Erythroblast (primary cell): ENCODE measurements around the gene LAMTOR5.

Source experiments
- GATA1 ChIP-seq: IDR thresholded peaks from 2 replicates; pipeline ENCODE4 v1.6.1; 2011; ENCODE audit warnings: low read depth, mild to moderate bottlenecking, control low read depth, low read length, moderate library complexity
- POLR2A ChIP-seq: IDR thresholded peaks from 2 replicates; pipeline ENCODE4 v1.6.1; 2011; ENCODE audit warnings: mild to moderate bottlenecking, low read length

DNA sequence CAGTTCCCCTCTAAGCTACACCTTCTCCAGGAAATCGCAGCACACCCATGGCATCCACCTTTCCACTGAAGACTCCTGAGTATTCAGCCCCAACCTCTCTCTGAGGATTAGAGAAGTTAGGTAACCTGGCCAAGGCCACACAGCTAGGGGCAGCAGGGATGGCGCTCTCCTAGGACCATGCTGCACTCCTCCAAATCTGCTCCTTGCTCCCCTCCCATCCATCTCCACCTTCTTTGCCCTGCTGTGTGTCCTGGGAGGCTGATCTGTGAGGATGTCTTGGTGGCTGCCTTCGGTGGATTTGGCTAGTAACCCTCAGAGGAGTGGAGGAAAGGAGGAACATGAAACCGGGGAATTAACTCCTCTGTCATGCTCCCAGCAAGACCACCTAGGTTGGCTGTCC is 23.4 kb upstream of the LAMTOR5 start:
- no peak for TF ChIP-seq POLR2A
- no peak for TF ChIP-seq GATA1
